HepG2 (cell line): ENCODE data around the gene PFDN2. TPM values are rescaled to one million over a fixed set of nuclear protein-coding genes. Genes with fewer than 3 reads are reported as not detected.
A peak's percentile ranks its signal among the peaks of the same experiment; 100 is the strongest.

Source experiments
- ARNTL ChIP-seq: sonication (generic); formaldehyde crosslinking; IDR thresholded peaks from 2 replicates; pipeline ENCODE4 v1.4.0; 2020; ENCODE audit warnings: mild to moderate bottlenecking, missing genetic modification reagents
- CERS6 ChIP-seq: sonication (generic); formaldehyde crosslinking; IDR thresholded peaks from 2 replicates; pipeline ENCODE4 v1.5.0; 2020; ENCODE audit warnings: missing genetic modification reagents
- EED ChIP-seq: sonication (generic); formaldehyde crosslinking; IDR thresholded peaks from 2 replicates; pipeline ENCODE4 v1.5.0; 2020; ENCODE audit warnings: mild to moderate bottlenecking, missing genetic modification reagents
- HMG20A ChIP-seq: IDR thresholded peaks from 2 replicates; pipeline ENCODE4 v1.6.1; 2016; ENCODE audit warnings: borderline replicate concordance
- HOXA5 ChIP-seq: sonication (generic); formaldehyde crosslinking; IDR thresholded peaks from 2 replicates; pipeline ENCODE4 v1.4.0; 2020; ENCODE audit warnings: missing genetic modification reagents
- MTA1 ChIP-seq: sonication (generic); formaldehyde crosslinking; IDR thresholded peaks from 2 replicates; pipeline ENCODE4 v1.4.0; 2020; ENCODE audit warnings: missing genetic modification reagents, mild to moderate bottlenecking, borderline replicate concordance
- NPAS2 ChIP-seq: sonication (generic); formaldehyde crosslinking; IDR thresholded peaks from 2 replicates; pipeline ENCODE4 v1.8.0; 2022; ENCODE audit warnings: mild to moderate bottlenecking, missing genetic modification reagents, borderline replicate concordance
- PAX8 ChIP-seq: sonication (generic); formaldehyde crosslinking; IDR thresholded peaks from 2 replicates; pipeline ENCODE4 v1.8.0; 2022; ENCODE audit warnings: mild to moderate bottlenecking, missing genetic modification reagents, borderline replicate concordance
- TARDBP ChIP-seq: sonication (generic); formaldehyde crosslinking; IDR thresholded peaks from 2 replicates; pipeline ENCODE4 v1.8.0; 2022; ENCODE audit warnings: mild to moderate bottlenecking, missing genetic modification reagents
- TBL1XR1 ChIP-seq: fragments of 150-350 bp; IDR thresholded peaks from 2 replicates; pipeline ENCODE4 v1.6.1; 2014; ENCODE audit warnings: borderline replicate concordance, low read length; ENCODE audit not compliant: partially characterized antibody
- TCF7L2 ChIP-seq: IDR thresholded peaks from 2 replicates; pipeline ENCODE4 v1.6.1; 2011; ENCODE audit warnings: mild to moderate bottlenecking, low read depth, low read length, moderate library complexity
- ZBTB43 ChIP-seq: sonication (generic); formaldehyde crosslinking; conservative IDR thresholded peaks from 2 replicates; pipeline ENCODE4 v1.4.0; 2020; ENCODE audit warnings: missing genetic modification reagents
- ZKSCAN1 ChIP-seq: fragments of 150-350 bp; IDR thresholded peaks from 2 replicates; pipeline ENCODE4 v1.6.1; 2014; ENCODE audit warnings: low read length
- ZNF142 ChIP-seq: sonication (generic); formaldehyde crosslinking; IDR thresholded peaks from 2 replicates; pipeline ENCODE4 v1.4.0; 2020; ENCODE audit warnings: missing genetic modification reagents
- ZNF33B ChIP-seq: sonication (generic); formaldehyde crosslinking; IDR thresholded peaks from 2 replicates; pipeline ENCODE4 v1.5.1; 2020; ENCODE audit warnings: mild to moderate bottlenecking, missing genetic modification reagents
- ZNF513 ChIP-seq: sonication (generic); formaldehyde crosslinking; conservative IDR thresholded peaks from 2 replicates; pipeline ENCODE4 v1.5.0; 2020; ENCODE audit warnings: missing genetic modification reagents
- ZNF7 ChIP-seq: IDR thresholded peaks from 2 replicates; pipeline ENCODE4 v1.6.1; 2016; ENCODE audit warnings: missing biosample characterization, missing genetic modification reagents
- ZNF704 ChIP-seq: sonication (generic); formaldehyde crosslinking; IDR thresholded peaks from 2 replicates; pipeline ENCODE4 v1.8.1; 2023; ENCODE audit warnings: mild to moderate bottlenecking, inconsistent platforms, moderate library complexity, missing genetic modification reagents, borderline replicate concordance
- polyA plus RNA-seq, 8 experiments: library from polyadenylated mRNA; depleted of rRNA in 3 of 8; stranded (reverse) in 7 of 8; unstranded in 1 of 8; fragments of >200 nt; fragmentation: Illumina TruSeq in 4 of 8; extraction: Trizol in 4 of 8; gene quantifications; 2 replicates each; pipeline versions ENCODE4 v1.2.1 to v1.2.3, GENCODE V29; 2011 to 2016; ENCODE audit warnings: low read depth in 4 of 8, missing spikeins in 1 of 8, mixed read lengths in 1 of 8; ENCODE audit not compliant: insufficient read depth in 1 of 8
- total RNA-seq, 5 experiments: library from RNA; depleted of rRNA; stranded (reverse); fragments of >200 nt; fragmentation: Illumina TruSeq; extraction: Trizol; gene quantifications; 2 replicates each; pipeline ENCODE4 v1.2.3, GENCODE V29; 2016; ENCODE audit warnings: low read depth in 1 of 5

PFDN2 gene
- total and polyA plus RNA-seq, 2 of the 13 experiments (the other 11 are each of a cell fraction or from before 2014, with no cell fraction given), result 62.6 to 63.6 TPM

- TF ChIP-seq ZNF142 (CRISPR knock-in tag) (no peak), ZNF704 (CRISPR knock-in tag) (no peak), MTA1 (CRISPR knock-in tag) (no peak), ZKSCAN1 (no peak), ARNTL (CRISPR knock-in tag) (no peak), HMG20A (CRISPR knock-in tag) (no peak), ZNF513 (no peak), PAX8 (CRISPR knock-in tag) (no peak), TARDBP (CRISPR knock-in tag) (no peak), ZBTB43 (CRISPR knock-in tag) (no peak), NPAS2 (CRISPR knock-in tag) (no peak), HOXA5 (CRISPR knock-in tag) (no peak; the same call in 1 of the 2 replicates), ZNF7 (CRISPR knock-in tag) (no peak), TCF7L2 (no peak), ZNF33B (CRISPR knock-in tag) (0 out of 2 replicates have a peak, but pooled peaks have one; percentile 34), TBL1XR1 (no peak), CERS6 (no peak), EED (CRISPR knock-in tag) (no peak)
Measured at GRCh38 chr1:161159087-161159912, 41.5 kb upstream of the PFDN2 start, which contains the start of gene USP21 (continued).
